Testis (tissue), 3 donors: ENCODE results near the gene RFX1. TPM values are rescaled to one million over a fixed set of nuclear protein-coding genes. Genes with fewer than 3 reads are reported as not detected.
"Not testable (repeated sequence)": the region's sequence is repeated elsewhere in the genome, so short reads cannot be mapped to it uniquely, and the experiment has no call there.

ENCODE experiments used
- DNase-seq: peaks from one replicate; pipeline ENCODE4 v3.0.0-alpha.2; 2019
- H3K27ac ChIP-seq, 2 donors: fragments of 200-600 bp; sonication (generic); one replicate each; pipeline ENCODE4 v1.5.1; 2019
- H3K27me3 ChIP-seq: fragments of 200-600 bp; sonication (generic); one replicate; pipeline ENCODE4 v1.5.1; 2019
- H3K36me3 ChIP-seq: fragments of 200-600 bp; sonication (generic); one replicate; pipeline ENCODE4 v1.5.1; 2017; ENCODE audit warnings: low read depth; ENCODE audit errors: missing control alignments
- H3K4me1 ChIP-seq: fragments of 200-600 bp; sonication (generic); one replicate; pipeline ENCODE4 v1.5.1; 2019
- H3K4me3 ChIP-seq, 2 donors: fragments of 200-600 bp; sonication (generic); one replicate each; pipeline ENCODE4 v1.5.1; 2017 to 2019
- H3K9me3 ChIP-seq: fragments of 200-600 bp; sonication (generic); one replicate; pipeline ENCODE4 v1.5.1; 2017
- CTCF ChIP-seq, 3 experiments: fragments of 450-650 bp in 2 of 3; fragments of 200-600 bp in 1 of 3; sonication (generic) in 1 of 3; IDR thresholded peaks; one replicate each; pipeline ENCODE4 v1.5.1; 2016 to 2019; ENCODE audit warnings: antibody characterized with exemption in 3 of 3, mild to moderate bottlenecking in 2 of 3, moderate library complexity in 1 of 3
- POLR2A ChIP-seq: fragments of 450-650 bp; IDR thresholded peaks from one replicate; pipeline ENCODE4 v1.6.1; 2017; ENCODE audit warnings: antibody characterized with exemption, mild to moderate bottlenecking, moderate library complexity
- WGBS, 2 donors: methylation state at CpG; one replicate each; pipeline ENCODE4 v1.1.5; 2018; 5-methylcytosine and 5-hydroxymethylcytosine counted together
- intact Hi-C: fragments of 100-400 bp; cut with DNase I; formaldehyde crosslinking; loops from one replicate; pipeline ENCODE4 v1.15.1; 2023; ENCODE audit warnings: low total_unique reads
- polyA plus RNA-seq: library from polyadenylated mRNA; stranded (reverse); fragments of 350-450 nt; fragmentation: Illumina TruSeq; extraction: RNeasy Lipid Tissue Mini Kit (QIAGEN cat#74804); gene quantifications from one replicate; pipeline ENCODE4 v1.2.3, GENCODE V29; 2014; ENCODE audit warnings: low read depth, low replicate concordance; ENCODE audit not compliant: insufficient read depth
- total RNA-seq, 2 donors: library from RNA; depleted of rRNA; stranded (reverse); fragments of >200 nt; gene quantifications; one replicate each; pipeline ENCODE4 v1.2.3, GENCODE V29; 2016

RFX1 gene
- total and polyA plus RNA-seq, 3 donors from 2014 or later, result 18.3 to 40.9 (median 24.2) TPM

- no peaks in the 10 kb centered on the region for H3K27me3 ChIP-seq
- H3K9me3 ChIP-seq, result no peaks in the 10 kb centered on the region
- H3K4me3 ChIP-seq, result no peak overlapping the region
- DNase-seq, result no peak
- intact Hi-C loops, result no loop called here
- 93 to 96% methylated on average over 7 to 18 of the region's 18 CpGs for WGBS, 2 donors
- no peaks in the 10 kb centered on the region for H3K36me3 ChIP-seq
- H3K27ac ChIP-seq, result no peak overlapping the region
- TF ChIP-seq CTCF (IDR thresholded peaks at IDR 0.05), result no peak
- TF ChIP-seq POLR2A, result no peak
- H3K4me1 ChIP-seq, result no peaks in the 10 kb centered on the region
These were observed 36.2 kb downstream of the RFX1 start for GRCh38 chr19:13969897-13970296.

DNA sequence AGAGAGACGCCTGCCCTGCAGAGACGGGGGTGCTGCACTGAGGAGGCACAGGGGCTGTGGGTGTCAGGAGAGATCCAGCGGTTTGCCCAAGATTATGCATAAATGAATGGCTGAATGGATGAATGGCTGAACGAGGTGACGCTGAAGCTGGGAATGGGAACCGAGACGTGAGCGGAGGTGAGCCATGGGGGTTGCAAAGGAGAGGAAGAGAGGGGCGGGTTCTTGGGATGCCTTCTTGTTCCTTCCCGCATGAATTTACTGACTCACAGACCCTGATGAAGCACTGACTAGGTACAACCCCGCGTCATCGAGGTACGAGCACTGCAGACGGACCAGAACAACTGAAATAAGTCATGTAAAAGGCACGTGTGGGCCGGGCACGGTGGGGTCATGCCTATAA, 37.1 kb downstream of the RFX1 start:
- intact Hi-C loops, result no loop called here
- H3K36me3 ChIP-seq, result no peaks in the 10 kb centered on the region
- 89 to 92% methylated on average over 18 of the region's 18 CpGs for WGBS, 2 donors

DNA sequence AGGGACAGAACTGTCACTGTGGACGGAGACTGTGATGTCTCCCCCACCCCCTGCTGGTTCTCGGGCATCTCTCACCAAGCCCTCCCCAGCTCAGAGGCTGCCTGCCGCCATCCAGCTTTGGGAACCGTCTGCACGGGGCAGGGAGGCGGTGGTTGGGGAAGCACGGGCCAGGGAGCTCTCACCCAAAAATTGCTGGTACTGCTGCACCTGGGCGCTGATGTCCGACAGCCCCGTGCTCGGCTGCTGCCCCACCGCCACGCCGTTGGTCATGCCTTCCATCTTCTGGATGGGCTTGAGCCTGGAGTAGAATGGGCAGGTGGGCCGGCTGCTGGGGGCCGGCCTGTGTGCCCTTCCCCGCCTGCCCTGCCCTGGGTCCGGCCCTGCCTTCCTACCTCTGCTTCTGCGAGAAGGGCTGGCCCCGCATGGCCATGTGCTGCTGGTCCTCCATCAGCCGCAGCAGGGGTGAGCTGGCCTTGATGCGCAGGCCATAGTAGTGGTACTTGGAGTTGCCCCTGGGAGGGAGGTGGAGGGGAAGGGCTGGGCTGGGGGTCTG, 37.7 kb downstream of the RFX1 start:
- TF ChIP-seq POLR2A (no peak), CTCF (IDR thresholded peaks at IDR 0.05) (no peak)
- no peaks in the 10 kb centered on the region for H3K27me3 ChIP-seq
- H3K4me3 ChIP-seq, result no peak overlapping the region
- intact Hi-C loops, result no loop called here
- 93 to 95% methylated on average over 20 to 22 of the region's 22 CpGs for WGBS, 2 donors
- no peak for DNase-seq
- H3K27ac ChIP-seq, result no peak overlapping the region
- H3K4me1 ChIP-seq, result no peaks in the 10 kb centered on the region
- H3K36me3 ChIP-seq, result no peaks in the 10 kb centered on the region
- no peaks in the 10 kb centered on the region for H3K9me3 ChIP-seq

More for the DNA sequence above, 37.1 kb downstream of the RFX1 start:
- no peak overlapping the region for H3K4me3 ChIP-seq
- no peaks in the 10 kb centered on the region for H3K27me3 ChIP-seq
- DNase-seq, result no peak
- no peak overlapping the region for H3K27ac ChIP-seq
- H3K9me3 ChIP-seq, result no peaks in the 10 kb centered on the region
- H3K4me1 ChIP-seq, result no peaks in the 10 kb centered on the region
- no peak for TF ChIP-seq CTCF (IDR thresholded peaks at IDR 0.05)
- TF ChIP-seq POLR2A, result no peak

GRCh38 chr19:13967206-13967605, 38.9 kb downstream of the RFX1 start:
- WGBS, 2 donors, result 95 to 96% methylated on average over 8 of the region's 8 CpGs

GRCh38 chr19:13966684-13967128, 39.4 kb downstream of the RFX1 start:
- no peaks in the 10 kb centered on the region for H3K27me3 ChIP-seq
- H3K9me3 ChIP-seq, result no peaks in the 10 kb centered on the region
- 90 to 94% methylated on average over 7 to 13 of the region's 14 CpGs for WGBS, 2 donors
- no peak overlapping the region for H3K4me3 ChIP-seq
- intact Hi-C loops, result no loop called here
- no peak for DNase-seq
- H3K36me3 ChIP-seq, result no peaks in the 10 kb centered on the region
- H3K4me1 ChIP-seq, result no peaks in the 10 kb centered on the region
- TF ChIP-seq POLR2A, result no peak
- no peak for TF ChIP-seq CTCF (IDR thresholded peaks at IDR 0.05)
- no peak overlapping the region for H3K27ac ChIP-seq

More at GRCh38 chr19:13967206-13967605, 38.9 kb downstream of the RFX1 start:
- H3K27ac ChIP-seq, H3K27me3 ChIP-seq, DNase-seq, H3K4me3 ChIP-seq, intact Hi-C loops, H3K9me3 ChIP-seq, H3K36me3 ChIP-seq, H3K4me1 ChIP-seq: not testable (repeated sequence)
